HG02938 (cell line): ENCODE results near the gene ESRRB.

Experiments
- ATAC-seq: cut with Tn5 transposase; IDR thresholded peaks from one replicate; pipeline ENCODE4 v1.9.1; 2021; ENCODE audit warnings: mild to moderate bottlenecking, moderate library complexity; ENCODE audit not compliant: unreplicated experiment

Gene ESRRB

GRCh38 chr14:76351941-76352340, 24.0 kb upstream of the ESRRB start:
- ATAC-seq = no peak

GRCh38 chr14:76352639-76353281, 23.2 kb upstream of the ESRRB start:
- ATAC-seq = no peak

GRCh38 chr14:76354310-76354709, 21.6 kb upstream of the ESRRB start:
- ATAC-seq = no peak

GRCh38 chr14:76355771-76356170, 20.2 kb upstream of the ESRRB start:
- ATAC-seq = no peak

- no peak for ATAC-seq
Observed at GRCh38 chr14:76371066-76371465, 4.9 kb upstream of the ESRRB start.

GRCh38 chr14:76373456-76373855, 2.5 kb upstream of the ESRRB start:
- ATAC-seq = no peak

GRCh38 chr14:76375484-76375883, 453 bp upstream of the ESRRB start:
- no peak for ATAC-seq

- ATAC-seq = no peak
Observed at GRCh38 chr14:76376409-76376877, 506 bp downstream of the ESRRB start.

GRCh38 chr14:76376878-76377734, 1.2 kb downstream of the ESRRB start:
- ATAC-seq = no peak

GRCh38 chr14:76377735-76378074, 1.8 kb downstream of the ESRRB start:
- ATAC-seq = no peak

GRCh38 chr14:76380991-76381390, 5.1 kb downstream of the ESRRB start:
- no peak for ATAC-seq

- no peak for ATAC-seq
Observed at GRCh38 chr14:76381817-76382494, 6.0 kb downstream of the ESRRB start.

- no peak for ATAC-seq
Observed at GRCh38 chr14:76382495-76382832, 6.5 kb downstream of the ESRRB start.

- no peak for ATAC-seq
Observed at GRCh38 chr14:76385435-76385834, 9.5 kb downstream of the ESRRB start.

- peak; percentile 56 for ATAC-seq
Observed at GRCh38 chr14:76386944-76387782, 11.2 kb downstream of the ESRRB start.

GRCh38 chr14:76389841-76390240, 13.9 kb downstream of the ESRRB start:
- ATAC-seq = no peak

GRCh38 chr14:76390621-76391020, 14.7 kb downstream of the ESRRB start:
- ATAC-seq = no peak

GRCh38 chr14:76391981-76392690, 16.2 kb downstream of the ESRRB start:
- no peak for ATAC-seq

- no peak for ATAC-seq
Observed at GRCh38 chr14:76394569-76394968, 18.6 kb downstream of the ESRRB start.

GRCh38 chr14:76395161-76395560, 19.2 kb downstream of the ESRRB start:
- ATAC-seq = no peak
